Left renal pelvis (tissue), 4 donors: ENCODE measurements around the gene HACD4. TPM values are rescaled to one million over a fixed set of nuclear protein-coding genes. Genes with fewer than 3 reads are reported as not detected.
"Not testable (repeated sequence)": the region's sequence is repeated elsewhere in the genome, so short reads cannot be mapped to it uniquely, and the experiment has no call there.

Experiments used
- DNase-seq, 4 donors: peaks; one replicate each; pipeline ENCODE4 v3.0.0-alpha.2; 2013; ENCODE audit warnings: low read depth in 4 of 4, low spot score in 3 of 4
- polyA plus RNA-seq, 4 donors: library from polyadenylated mRNA; unstranded; fragments of 120-200 nt; gene quantifications; one replicate each; pipeline ENCODE4 v1.2.1, GENCODE V29; 2013; ENCODE audit not compliant: insufficient read length in 4 of 4

HACD4 gene
- polyA plus RNA-seq, 4 donors = 3.1 to 5.1 (median 3.4) TPM

- not testable (repeated sequence) for DNase-seq
These were observed 57.1 kb downstream of the HACD4 start for GRCh38 chr9:20974191-20974938.

DNA sequence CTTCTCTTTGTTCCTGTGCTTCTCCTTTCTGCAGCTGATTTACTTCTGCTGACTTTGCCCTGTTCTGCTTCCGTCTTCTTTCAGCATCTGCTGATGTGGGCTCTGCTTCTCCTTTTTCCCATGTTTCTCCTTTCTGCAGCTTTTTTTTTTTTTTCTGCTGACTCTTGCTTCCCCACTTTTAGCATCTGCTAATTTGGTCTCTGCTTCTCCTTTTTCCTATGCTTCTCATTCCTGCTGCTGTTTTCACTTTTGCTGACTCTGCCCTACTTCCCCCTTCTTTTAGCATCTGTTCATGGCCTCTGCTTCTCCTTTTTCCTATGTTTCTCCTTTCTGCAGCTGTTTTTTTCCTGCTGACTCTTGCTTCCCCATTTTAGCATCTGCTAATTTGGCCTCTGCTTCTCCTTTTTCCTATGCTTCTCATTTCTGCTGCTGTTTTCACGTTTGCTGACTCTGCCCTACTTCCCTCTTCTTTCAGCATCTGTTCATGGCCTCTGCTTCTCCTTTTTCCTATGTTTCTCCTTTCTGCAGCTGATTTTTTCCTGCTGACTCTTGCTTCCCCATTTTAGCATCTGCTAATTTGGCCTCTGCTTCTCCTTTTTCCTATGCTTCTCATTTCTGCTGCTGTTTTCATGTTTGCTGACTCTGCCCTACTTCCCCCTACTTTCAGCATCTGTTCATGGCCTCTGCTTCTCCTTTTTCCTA is 58.0 kb downstream of the HACD4 start:
- DNase-seq = not testable (repeated sequence)

- DNase-seq = no peak
These were observed 58.8 kb downstream of the HACD4 start for GRCh38 chr9:20972684-20973083.

- no peak for DNase-seq
These were observed 68.8 kb downstream of the HACD4 start for GRCh38 chr9:20962536-20963225.

DNA sequence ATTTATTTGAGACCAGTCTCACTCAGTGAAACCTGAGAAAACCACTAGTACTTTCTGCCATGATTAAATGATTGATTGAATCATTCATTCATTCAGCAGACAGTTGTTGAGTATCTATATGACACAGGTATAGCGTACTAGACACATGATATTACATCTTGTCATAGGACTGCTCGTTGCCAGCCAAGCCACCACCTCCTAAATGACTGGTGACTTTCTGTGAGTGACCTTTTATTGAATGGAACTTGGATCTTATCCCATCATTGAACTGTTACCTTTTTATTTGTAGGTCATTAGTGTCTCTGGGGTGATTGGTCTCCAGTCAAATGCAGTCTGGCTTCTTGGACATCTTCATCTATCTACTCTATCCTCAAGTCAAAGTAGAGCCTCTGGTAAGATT is 80.7 kb downstream of the HACD4 start:
- DNase-seq = no peak

Other genes with a start within 250 kb of the HACD4 start
- not detected for gene IFNB1, start 46.3 kb upstream of the HACD4 start, polyA plus RNA-seq
- gene IFNW1, start 110.2 kb upstream of the HACD4 start, polyA plus RNA-seq = not detected
- under 1 TPM in 1 of 4 donors, not detected in 3; 0.15 TPM for gene IFNA21, start 135.0 kb upstream of the HACD4 start, polyA plus RNA-seq
- not detected for gene IFNA4, start 155.9 kb upstream of the HACD4 start, polyA plus RNA-seq
- gene IFNA7, start 170.6 kb upstream of the HACD4 start, polyA plus RNA-seq = not detected
- not detected for gene IFNA10, start 175.5 kb upstream of the HACD4 start, polyA plus RNA-seq
- gene IFNA16, start 185.7 kb upstream of the HACD4 start, polyA plus RNA-seq = not detected
- not detected for gene IFNA17, start 196.6 kb upstream of the HACD4 start, polyA plus RNA-seq
- not detected for gene IFNA14, start 208.4 kb upstream of the HACD4 start, polyA plus RNA-seq